SK-N-MC (cell line): ENCODE measurements around the gene OR2A2.

Source experiments
- DNase-seq: peaks from one replicate; pipeline ENCODE4 v3.0.0-alpha.2; 2011; ENCODE audit warnings: low read depth, low spot score
- H3K27ac ChIP-seq: fragments of 200-600 bp; sonication (generic); 2 replicates; pipeline ENCODE4 v1.5.1; 2016; ENCODE audit warnings: mixed run types
- H3K36me3 ChIP-seq: fragments of 200-600 bp; sonication (generic); 2 replicates; pipeline ENCODE4 v1.6.1; 2017; ENCODE audit warnings: antibody characterized with exemption, low read length, mixed read lengths; ENCODE audit not compliant: insufficient read depth
- H3K4me3 ChIP-seq: fragments of 200-600 bp; sonication (generic); 2 replicates; pipeline ENCODE4 v1.5.1; 2016
- H3K9ac ChIP-seq: fragments of 200-600 bp; sonication (generic); 2 replicates; pipeline ENCODE4 v1.8.0; 2017; ENCODE audit warnings: mixed run types, mixed read lengths; ENCODE audit not compliant: insufficient read length
- H3K9me3 ChIP-seq: fragments of 200-600 bp; sonication (generic); 2 replicates; pipeline ENCODE4 v1.6.1; 2017; ENCODE audit warnings: low read depth, mild to moderate bottlenecking, antibody characterized with exemption, low read length, moderate library complexity, mixed read lengths
- EZH2 ChIP-seq: fragments of 200-600 bp; sonication (generic); IDR thresholded peaks from one replicate; pipeline ENCODE4 v1.6.1; 2017; ENCODE audit warnings: antibody characterized with exemption
- FOXP2 ChIP-seq: optimal IDR thresholded peaks from 2 replicates; pipeline ENCODE3; 2011; ENCODE audit warnings: mild to moderate bottlenecking, moderate library complexity; ENCODE audit not compliant: insufficient read depth; ENCODE audit errors: extremely low read length, control extremely low read depth
- POLR2AphosphoS5 ChIP-seq: IDR thresholded peaks from 2 replicates; pipeline ENCODE4 v1.6.1; 2012; ENCODE audit warnings: mild to moderate bottlenecking, low read depth, low read length, borderline replicate concordance

The OR2A2 gene

GRCh38 chr7:144109283-144109682 is at the start of gene OR2A2:
TSS of gene OR2A2 (plus strand) at chr7:144109583. CDS start at chr7:144109583, 0 bp downstream.
- DNase-seq = no peak
- no peak within 1 kb of the TSS for H3K4me3 ChIP-seq
- H3K9me3 ChIP-seq = no peaks in the 10 kb centered on the region
- H3K9ac ChIP-seq = no peak within 1 kb of the TSS
- H3K27ac ChIP-seq = no peak within 1 kb of the TSS
- H3K36me3 ChIP-seq = no peaks in the 10 kb centered on the region
- TF ChIP-seq EZH2 (no peak), POLR2AphosphoS5 (no peak), FOXP2 (no peak)

GRCh38 chr7:144063710-144064109 is 45.7 kb upstream of the OR2A2 start:
- no peak overlapping the region for H3K9ac ChIP-seq
- H3K9me3 ChIP-seq = no peaks in the 10 kb centered on the region
- H3K27ac ChIP-seq = no peak overlapping the region
- H3K36me3 ChIP-seq = no peaks in the 10 kb centered on the region
- no peak for TF ChIP-seq POLR2AphosphoS5
- TF ChIP-seq EZH2 = no peak
- no peak for TF ChIP-seq FOXP2
- DNase-seq = no peak
- H3K4me3 ChIP-seq = no peak overlapping the region

- H3K9ac ChIP-seq = no peak within 1 kb of the TSS
- DNase-seq = no peak
- H3K27ac ChIP-seq = no peak within 1 kb of the TSS
- H3K4me3 ChIP-seq = no peak within 1 kb of the TSS
- no peaks in the 10 kb centered on the region for H3K36me3 ChIP-seq
- no peak for TF ChIP-seq FOXP2
- TF ChIP-seq POLR2AphosphoS5 = no peak
- TF ChIP-seq EZH2 = no peak
- no peaks in the 10 kb centered on the region for H3K9me3 ChIP-seq
Measured at GRCh38 chr7:144069511-144069910, 39.9 kb upstream of the OR2A2 start, which contains the start of gene OR2A25. TSS of gene OR2A25 (plus strand) at chr7:144069811. CDS start at chr7:144074220, 4,409 bp downstream.

GRCh38 chr7:144069953-144070352 is 39.4 kb upstream of the OR2A2 start:
- Histone ChIP-seq H3K9ac (no peak overlapping the region), H3K27ac (no peak overlapping the region), H3K9me3 (no peaks in the 10 kb centered on the region), H3K4me3 (no peak overlapping the region), H3K36me3 (no peaks in the 10 kb centered on the region)
- no peak for TF ChIP-seq EZH2
- no peak for TF ChIP-seq POLR2AphosphoS5
- TF ChIP-seq FOXP2 = no peak
- no peak for DNase-seq

GRCh38 chr7:144074374-144074773 is 35.0 kb upstream of the OR2A2 start:
- no peaks in the 10 kb centered on the region for H3K36me3 ChIP-seq
- no peaks in the 10 kb centered on the region for H3K9me3 ChIP-seq
- TF ChIP-seq FOXP2 (no peak), EZH2 (no peak), POLR2AphosphoS5 (no peak)
- no peak overlapping the region for H3K27ac ChIP-seq
- no peak for DNase-seq
- H3K4me3 ChIP-seq = no peak overlapping the region
- H3K9ac ChIP-seq = no peak overlapping the region

- DNase-seq = no peak
- no peaks in the 10 kb centered on the region for H3K36me3 ChIP-seq
- H3K4me3 ChIP-seq = no peak within 1 kb of the TSS
- TF ChIP-seq EZH2 = no peak
- TF ChIP-seq FOXP2 = no peak
- TF ChIP-seq POLR2AphosphoS5 = no peak
- H3K27ac ChIP-seq = no peak within 1 kb of the TSS
- no peaks in the 10 kb centered on the region for H3K9me3 ChIP-seq
- H3K9ac ChIP-seq = no peak within 1 kb of the TSS
Measured at GRCh38 chr7:144085978-144086377, 23.4 kb upstream of the OR2A2 start, which contains the start of gene OR2A12. TSS of gene OR2A12 (plus strand) at chr7:144086278. CDS start at chr7:144095108, 8,830 bp downstream.

- no peak overlapping the region for H3K4me3 ChIP-seq
Measured at GRCh38 chr7:144086730-144087129, 22.7 kb upstream of the OR2A2 start.

GRCh38 chr7:144087230-144087629 is 22.2 kb upstream of the OR2A2 start:
- H3K9me3 ChIP-seq = no peaks in the 10 kb centered on the region
- TF ChIP-seq POLR2AphosphoS5 = no peak
- no peak for TF ChIP-seq EZH2
- TF ChIP-seq FOXP2 = no peak
- H3K9ac ChIP-seq = no peak overlapping the region
- DNase-seq = no peak
- H3K27ac ChIP-seq = no peak overlapping the region
- H3K36me3 ChIP-seq = no peaks in the 10 kb centered on the region
- H3K4me3 ChIP-seq = no peak overlapping the region

More at GRCh38 chr7:144086730-144087129, 22.7 kb upstream of the OR2A2 start:
- no peaks in the 10 kb centered on the region for H3K36me3 ChIP-seq
- no peak overlapping the region for H3K27ac ChIP-seq
- no peak for DNase-seq
- H3K9ac ChIP-seq = no peak overlapping the region
- no peak for TF ChIP-seq EZH2
- no peak for TF ChIP-seq FOXP2
- no peak for TF ChIP-seq POLR2AphosphoS5
- H3K9me3 ChIP-seq = no peaks in the 10 kb centered on the region

- DNase-seq = no peak
- H3K27ac ChIP-seq = no peak overlapping the region
- H3K9ac ChIP-seq = no peak overlapping the region
- no peaks in the 10 kb centered on the region for H3K9me3 ChIP-seq
- H3K4me3 ChIP-seq = no peak overlapping the region
- no peaks in the 10 kb centered on the region for H3K36me3 ChIP-seq
- TF ChIP-seq FOXP2 (no peak), POLR2AphosphoS5 (no peak), EZH2 (no peak)
Measured at GRCh38 chr7:144090667-144091066, 18.7 kb upstream of the OR2A2 start.
